DOHH2 (cell line): ENCODE data around the gene ASF1A.

Source experiments
- H3F3A ChIP-seq: fragments of 200-600 bp; sonication (generic), shearing (Covaris generic); 2 replicates; pipeline ENCODE4 v1.6.0; 2016; ENCODE audit warnings: antibody characterized with exemption, mild to moderate bottlenecking; ENCODE audit not compliant: control insufficient read depth, insufficient read depth
- H3K27ac ChIP-seq: fragments of 200-600 bp; sonication (generic); 2 replicates; pipeline ENCODE4 v1.5.1; 2014; ENCODE audit warnings: low read depth, mild to moderate bottlenecking, low read length, moderate library complexity
- H3K27me3 ChIP-seq: fragments of 200-600 bp; sonication (generic); 2 replicates; pipeline ENCODE4 v1.6.1; 2014; ENCODE audit warnings: mild to moderate bottlenecking, low read length, mixed read lengths; ENCODE audit not compliant: control insufficient read depth
- H3K36me3 ChIP-seq: fragments of 200-600 bp; sonication (generic); 2 replicates; pipeline ENCODE4 v1.6.1; 2014; ENCODE audit warnings: mild to moderate bottlenecking, low read length, moderate library complexity, mixed read lengths; ENCODE audit not compliant: control insufficient read depth
- H3K4me1 ChIP-seq: fragments of 200-600 bp; sonication (generic); 2 replicates; pipeline ENCODE4 v1.6.1; 2014; ENCODE audit warnings: mild to moderate bottlenecking, low read length, mixed read lengths; ENCODE audit not compliant: control insufficient read depth
- H3K4me2 ChIP-seq: fragments of 200-600 bp; sonication (generic); 2 replicates; pipeline ENCODE4 v1.6.0; 2014; ENCODE audit warnings: mild to moderate bottlenecking, low read length, moderate library complexity
- H3K4me3 ChIP-seq: fragments of 200-600 bp; sonication (generic); 2 replicates; pipeline ENCODE4 v1.5.1; 2014; ENCODE audit warnings: mild to moderate bottlenecking, low read length, mixed read lengths
- H3K79me2 ChIP-seq: fragments of 200-600 bp; sonication (generic); 2 replicates; pipeline ENCODE4 v1.6.1; 2014; ENCODE audit warnings: mild to moderate bottlenecking, low read length, mixed read lengths; ENCODE audit not compliant: control insufficient read depth
- H3K9me2 ChIP-seq: fragments of 200-600 bp; sonication (generic); replicated peaks from 2 replicates; pipeline ENCODE4 v1.6.1; 2014; ENCODE audit warnings: mild to moderate bottlenecking, low read length, mixed read lengths; ENCODE audit not compliant: control insufficient read depth
- H3K9me3 ChIP-seq: fragments of 200-600 bp; sonication (generic); 2 replicates; pipeline ENCODE4 v1.6.1; 2014; ENCODE audit warnings: antibody characterized with exemption, low read length, mixed read lengths; ENCODE audit not compliant: control insufficient read depth, insufficient read depth
- H4K20me1 ChIP-seq: fragments of 200-600 bp; sonication (generic); 2 replicates; pipeline ENCODE4 v1.6.0; 2014; ENCODE audit warnings: low read depth, mild to moderate bottlenecking, antibody characterized with exemption, low read length, moderate library complexity; ENCODE audit not compliant: control insufficient read depth, insufficient read depth
- EZH2phosphoT487 ChIP-seq: fragments of 200-600 bp; sonication (generic); IDR thresholded peaks from 2 replicates; pipeline ENCODE4 v1.6.1; 2017; ENCODE audit warnings: borderline replicate concordance, mild to moderate bottlenecking, antibody characterized with exemption, low read length, moderate library complexity, mixed read lengths
- TF ChIP-seq, protein P1 (sequence below): fragments of 200-600 bp; sonication (generic); IDR thresholded peaks from one replicate; pipeline ENCODE4 v1.5.1; 2014; ENCODE audit warnings: antibody characterized with exemption, mild to moderate bottlenecking, low read depth, low read length; ENCODE audit not compliant: poor library complexity, severe bottlenecking

ASF1A gene

DNA sequence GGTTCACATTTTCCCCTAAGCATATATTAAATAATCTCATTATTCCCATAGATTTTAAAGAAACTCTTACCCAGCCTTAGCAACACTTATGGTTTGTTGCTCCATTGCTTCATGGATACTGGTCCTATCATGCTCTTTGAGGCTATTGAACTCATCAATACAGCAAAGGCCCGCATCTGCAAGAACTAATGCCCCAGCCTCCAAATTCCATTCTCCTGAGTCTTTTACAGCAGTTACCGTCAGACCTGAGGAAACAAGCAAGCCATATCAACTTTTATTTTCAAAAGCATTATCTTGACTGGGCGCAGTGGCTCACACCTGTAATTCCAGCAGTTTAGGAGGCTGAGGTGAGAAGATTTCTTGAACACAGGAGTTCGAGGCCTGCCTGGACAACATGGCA is 37.7 kb upstream of the ASF1A start:
- TF ChIP-seq, protein P1, sequence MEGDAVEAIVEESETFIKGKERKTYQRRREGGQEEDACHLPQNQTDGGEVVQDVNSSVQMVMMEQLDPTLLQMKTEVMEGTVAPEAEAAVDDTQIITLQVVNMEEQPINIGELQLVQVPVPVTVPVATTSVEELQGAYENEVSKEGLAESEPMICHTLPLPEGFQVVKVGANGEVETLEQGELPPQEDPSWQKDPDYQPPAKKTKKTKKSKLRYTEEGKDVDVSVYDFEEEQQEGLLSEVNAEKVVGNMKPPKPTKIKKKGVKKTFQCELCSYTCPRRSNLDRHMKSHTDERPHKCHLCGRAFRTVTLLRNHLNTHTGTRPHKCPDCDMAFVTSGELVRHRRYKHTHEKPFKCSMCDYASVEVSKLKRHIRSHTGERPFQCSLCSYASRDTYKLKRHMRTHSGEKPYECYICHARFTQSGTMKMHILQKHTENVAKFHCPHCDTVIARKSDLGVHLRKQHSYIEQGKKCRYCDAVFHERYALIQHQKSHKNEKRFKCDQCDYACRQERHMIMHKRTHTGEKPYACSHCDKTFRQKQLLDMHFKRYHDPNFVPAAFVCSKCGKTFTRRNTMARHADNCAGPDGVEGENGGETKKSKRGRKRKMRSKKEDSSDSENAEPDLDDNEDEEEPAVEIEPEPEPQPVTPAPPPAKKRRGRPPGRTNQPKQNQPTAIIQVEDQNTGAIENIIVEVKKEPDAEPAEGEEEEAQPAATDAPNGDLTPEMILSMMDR = no peak
- H3F3A ChIP-seq = no peaks in the 10 kb centered on the region
- no peak overlapping the region for H3K4me3 ChIP-seq
- H3K79me2 ChIP-seq = 0 out of 2 replicates have a peak, but pooled peaks cover 4% of the 10 kb centered on the region
- H3K9me2 ChIP-seq = no peaks in the 10 kb centered on the region
- H3K27ac ChIP-seq = no peak overlapping the region
- no peaks in the 10 kb centered on the region for H3K4me1 ChIP-seq
- H4K20me1 ChIP-seq = no peaks in the 10 kb centered on the region
- H3K27me3 ChIP-seq = no peaks in the 10 kb centered on the region
- H3K4me2 ChIP-seq = no peak overlapping the region
- H3K36me3 ChIP-seq = no peaks in the 10 kb centered on the region; the same call in 1 of the 2 replicates
- H3K9me3 ChIP-seq = 0 out of 2 replicates have a peak, but pooled peaks cover 5% of the 10 kb centered on the region

DNA sequence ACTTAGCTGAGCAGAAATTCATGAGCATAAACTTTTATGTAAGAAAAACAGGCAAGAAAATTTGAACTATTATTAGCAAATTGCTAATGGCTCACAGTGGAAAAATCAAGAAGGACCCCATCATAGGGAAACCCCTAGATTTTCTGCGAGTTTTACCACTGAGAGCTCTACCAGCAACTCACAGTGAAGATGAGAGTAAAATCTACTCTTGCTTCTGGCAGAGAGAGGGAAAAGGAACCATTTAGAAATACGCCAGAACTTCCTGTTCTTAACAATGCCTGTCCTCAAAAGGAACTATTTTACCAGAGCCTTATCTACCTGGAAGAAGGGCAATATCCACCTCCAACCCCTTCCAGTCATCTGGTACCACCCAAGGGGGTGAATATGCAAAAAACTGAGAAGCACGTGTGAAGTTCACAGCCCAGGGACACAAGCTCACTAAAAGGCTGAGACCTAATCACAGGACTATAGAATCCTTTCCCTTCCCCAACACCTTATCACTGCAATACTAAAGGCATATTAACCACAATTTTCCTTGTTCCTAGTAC is 34.4 kb upstream of the ASF1A start:
- Histone ChIP-seq H3K27ac (no peak overlapping the region), H3K79me2 (peaks cover 8% of the 10 kb centered on the region; the same call in 1 of the 2 replicates), H3F3A (no peaks in the 10 kb centered on the region), H4K20me1 (no peaks in the 10 kb centered on the region), H3K27me3 (no peaks in the 10 kb centered on the region), H3K4me2 (no peak overlapping the region), H3K4me3 (no peak overlapping the region), H3K36me3 (no peaks in the 10 kb centered on the region; the same call in 1 of the 2 replicates), H3K9me2 (no peaks in the 10 kb centered on the region), H3K9me3 (peaks cover 8% of the 10 kb centered on the region; the same call in 1 of the 2 replicates), H3K4me1 (peaks cover 2% of the 10 kb centered on the region; the same call in 1 of the 2 replicates)
- no peak for TF ChIP-seq EZH2phosphoT487
- TF ChIP-seq, protein P1 = no peak

- Histone ChIP-seq H3F3A (no peaks in the 10 kb centered on the region), H3K36me3 (no peaks in the 10 kb centered on the region; the same call in 1 of the 2 replicates), H3K4me1 (peaks cover 7% of the 10 kb centered on the region; the same call in 1 of the 2 replicates), H3K27me3 (no peaks in the 10 kb centered on the region), H3K4me2 (no peak overlapping the region), H3K79me2 (peaks cover 16% of the 10 kb centered on the region), H3K9me3 (peaks cover 8% of the 10 kb centered on the region; the same call in 1 of the 2 replicates), H3K9me2 (no peaks in the 10 kb centered on the region), H4K20me1 (no peaks in the 10 kb centered on the region), H3K4me3 (no peak overlapping the region), H3K27ac (no peak overlapping the region)
- TF ChIP-seq, protein P1 = no peak
- TF ChIP-seq EZH2phosphoT487 = no peak
Measured at GRCh38 chr6:118860363-118860762, 33.6 kb upstream of the ASF1A start.
